ENCODE data around the gene GDF7. TPM values are rescaled to one million over a fixed set of nuclear protein-coding genes. Genes with fewer than 3 reads are reported as not detected.

GDF7 gene
- total and polyA plus RNA-seq, 4 donors: 0.89 to 7.2 (median 3.3) TPM

DNA sequence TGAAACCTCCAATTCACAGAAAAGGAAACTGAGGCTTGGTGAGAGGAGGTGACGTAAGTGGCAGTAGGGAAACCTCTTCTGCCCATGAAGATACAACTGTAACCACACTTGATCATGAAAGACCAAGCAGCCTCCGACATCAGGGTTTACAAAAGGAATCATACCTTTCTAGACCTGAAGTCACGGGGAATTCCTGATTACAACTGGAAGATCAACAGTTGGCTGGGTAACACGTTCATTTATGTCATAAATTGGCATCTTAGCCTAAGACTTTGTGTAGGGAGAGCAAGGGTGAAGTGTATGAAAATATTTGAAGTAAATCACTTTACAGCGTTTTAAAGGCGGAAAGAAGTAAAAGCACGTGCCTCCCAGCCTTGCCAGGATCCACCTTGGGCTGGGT, 17.0 kb upstream of the GDF7 start:
- no peak for DNase-seq (ENCODE audit: low spot score)
- Histone ChIP-seq H3K9me3 (ENCODE audit: control insufficient read depth in 4 of 4, low read length in 3 of 4) (no peaks in the 10 kb centered on the region), H3K27ac (ENCODE audit: low read depth in 1 of 2, low read length in 2 of 2) (no peak overlapping the region), H3K9ac (ENCODE audit: low read depth in 1 of 2, low read length in 2 of 2) (no peak overlapping the region), H3K36me3 (ENCODE audit: control insufficient read depth in 4 of 4, insufficient read depth in 3 of 4, low read depth in 1 of 4, low read length in 3 of 4) (peaks cover 0 to 1% (median 0%) of the 10 kb centered on the region in 4 donors), H3K4me1 (ENCODE audit: control insufficient read depth in 4 of 4, insufficient read depth in 4 of 4, low read length in 3 of 4) (peaks cover 9 to 36% (median 27%) of the 10 kb centered on the region in 4 donors), H3K27me3 (ENCODE audit: control insufficient read depth in 4 of 4, insufficient read depth in 4 of 4, low read length in 3 of 4) (no peaks in the 10 kb centered on the region), H3K4me3 (ENCODE audit: low read depth in 1 of 3, low read length in 3 of 3) (peak overlapping the region in 2 of 3 donors; percentile 64 to 75)
- 68% methylated on average over 7 of the region's 7 CpGs for WGBS
- TF ChIP-seq NR2F2 (IDR thresholded peaks at IDR 0.05) (no peak), RAD21 (IDR thresholded peaks at IDR 0.05) (no peak), RXRA (IDR thresholded peaks at IDR 0.05) (no peak), FOXA1 (IDR thresholded peaks at IDR 0.05) (no peak), FOXA2 (IDR thresholded peaks at IDR 0.05) (no peak), GABPA (IDR thresholded peaks at IDR 0.05 in 1 of 2, conservative IDR thresholded peaks at IDR 0.05 in 1 of 2) (no peak), SP1 (IDR thresholded peaks at IDR 0.05) (no peak), EGR1 (IDR thresholded peaks at IDR 0.05; ENCODE audit: low read depth in 2 of 2) (no peak), JUND (IDR thresholded peaks at IDR 0.05) (no peak)
- TF ChIP-seq, protein P1, sequence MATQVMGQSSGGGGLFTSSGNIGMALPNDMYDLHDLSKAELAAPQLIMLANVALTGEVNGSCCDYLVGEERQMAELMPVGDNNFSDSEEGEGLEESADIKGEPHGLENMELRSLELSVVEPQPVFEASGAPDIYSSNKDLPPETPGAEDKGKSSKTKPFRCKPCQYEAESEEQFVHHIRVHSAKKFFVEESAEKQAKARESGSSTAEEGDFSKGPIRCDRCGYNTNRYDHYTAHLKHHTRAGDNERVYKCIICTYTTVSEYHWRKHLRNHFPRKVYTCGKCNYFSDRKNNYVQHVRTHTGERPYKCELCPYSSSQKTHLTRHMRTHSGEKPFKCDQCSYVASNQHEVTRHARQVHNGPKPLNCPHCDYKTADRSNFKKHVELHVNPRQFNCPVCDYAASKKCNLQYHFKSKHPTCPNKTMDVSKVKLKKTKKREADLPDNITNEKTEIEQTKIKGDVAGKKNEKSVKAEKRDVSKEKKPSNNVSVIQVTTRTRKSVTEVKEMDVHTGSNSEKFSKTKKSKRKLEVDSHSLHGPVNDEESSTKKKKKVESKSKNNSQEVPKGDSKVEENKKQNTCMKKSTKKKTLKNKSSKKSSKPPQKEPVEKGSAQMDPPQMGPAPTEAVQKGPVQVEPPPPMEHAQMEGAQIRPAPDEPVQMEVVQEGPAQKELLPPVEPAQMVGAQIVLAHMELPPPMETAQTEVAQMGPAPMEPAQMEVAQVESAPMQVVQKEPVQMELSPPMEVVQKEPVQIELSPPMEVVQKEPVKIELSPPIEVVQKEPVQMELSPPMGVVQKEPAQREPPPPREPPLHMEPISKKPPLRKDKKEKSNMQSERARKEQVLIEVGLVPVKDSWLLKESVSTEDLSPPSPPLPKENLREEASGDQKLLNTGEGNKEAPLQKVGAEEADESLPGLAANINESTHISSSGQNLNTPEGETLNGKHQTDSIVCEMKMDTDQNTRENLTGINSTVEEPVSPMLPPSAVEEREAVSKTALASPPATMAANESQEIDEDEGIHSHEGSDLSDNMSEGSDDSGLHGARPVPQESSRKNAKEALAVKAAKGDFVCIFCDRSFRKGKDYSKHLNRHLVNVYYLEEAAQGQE (IDR thresholded peaks at IDR 0.05): no peak
- TF ChIP-seq, protein P2, sequence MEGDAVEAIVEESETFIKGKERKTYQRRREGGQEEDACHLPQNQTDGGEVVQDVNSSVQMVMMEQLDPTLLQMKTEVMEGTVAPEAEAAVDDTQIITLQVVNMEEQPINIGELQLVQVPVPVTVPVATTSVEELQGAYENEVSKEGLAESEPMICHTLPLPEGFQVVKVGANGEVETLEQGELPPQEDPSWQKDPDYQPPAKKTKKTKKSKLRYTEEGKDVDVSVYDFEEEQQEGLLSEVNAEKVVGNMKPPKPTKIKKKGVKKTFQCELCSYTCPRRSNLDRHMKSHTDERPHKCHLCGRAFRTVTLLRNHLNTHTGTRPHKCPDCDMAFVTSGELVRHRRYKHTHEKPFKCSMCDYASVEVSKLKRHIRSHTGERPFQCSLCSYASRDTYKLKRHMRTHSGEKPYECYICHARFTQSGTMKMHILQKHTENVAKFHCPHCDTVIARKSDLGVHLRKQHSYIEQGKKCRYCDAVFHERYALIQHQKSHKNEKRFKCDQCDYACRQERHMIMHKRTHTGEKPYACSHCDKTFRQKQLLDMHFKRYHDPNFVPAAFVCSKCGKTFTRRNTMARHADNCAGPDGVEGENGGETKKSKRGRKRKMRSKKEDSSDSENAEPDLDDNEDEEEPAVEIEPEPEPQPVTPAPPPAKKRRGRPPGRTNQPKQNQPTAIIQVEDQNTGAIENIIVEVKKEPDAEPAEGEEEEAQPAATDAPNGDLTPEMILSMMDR (IDR thresholded peaks at IDR 0.05; ENCODE audit: low read depth, low read length, missing input control): no peak

DNA sequence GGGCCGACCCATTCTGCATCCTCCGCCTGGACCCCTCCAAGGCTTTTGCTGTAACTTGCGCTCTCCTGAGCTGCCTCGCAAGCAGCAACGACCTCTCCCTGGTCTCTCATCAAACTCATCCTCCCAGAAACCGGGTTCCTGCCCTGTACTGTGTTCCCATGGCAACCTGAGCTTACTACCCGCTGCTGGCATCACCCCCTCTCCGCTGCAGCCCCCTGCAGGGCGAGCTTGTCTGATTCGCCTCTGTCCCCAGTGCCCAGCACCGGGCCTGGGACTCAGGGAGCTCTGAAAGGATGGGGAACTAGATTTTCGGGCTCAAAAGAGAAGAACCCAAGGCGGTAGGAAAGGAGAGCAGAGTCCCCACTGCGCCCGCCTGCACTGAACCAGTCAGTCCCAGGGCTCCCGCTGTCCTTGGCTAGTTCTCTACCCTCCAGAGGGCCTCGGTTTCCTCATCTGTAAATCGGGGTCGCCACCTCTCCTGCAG, 16.5 kb upstream of the GDF7 start:
- TF ChIP-seq RAD21 (IDR thresholded peaks at IDR 0.05): no peak
- TF ChIP-seq, protein P3, sequence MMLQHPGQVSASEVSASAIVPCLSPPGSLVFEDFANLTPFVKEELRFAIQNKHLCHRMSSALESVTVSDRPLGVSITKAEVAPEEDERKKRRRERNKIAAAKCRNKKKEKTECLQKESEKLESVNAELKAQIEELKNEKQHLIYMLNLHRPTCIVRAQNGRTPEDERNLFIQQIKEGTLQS (IDR thresholded peaks at IDR 0.05): no peak
- no peak for TF ChIP-seq YY1 (IDR thresholded peaks at IDR 0.05)
- TF ChIP-seq, protein P2 (IDR thresholded peaks at IDR 0.05; ENCODE audit: low read depth, low read length, missing input control): no peak
- TF ChIP-seq RXRA (IDR thresholded peaks at IDR 0.05): no peak
- TF ChIP-seq HNF4G (IDR thresholded peaks at IDR 0.05): no peak
- TF ChIP-seq FOXA2 (IDR thresholded peaks at IDR 0.05): no peak
- no peak for TF ChIP-seq JUND (IDR thresholded peaks at IDR 0.05)
- DNase-seq (ENCODE audit: low spot score): peak; percentile 46
- Histone ChIP-seq H3K9me3 (ENCODE audit: control insufficient read depth in 4 of 4, low read length in 3 of 4) (no peaks in the 10 kb centered on the region), H3K4me3 (ENCODE audit: low read depth in 1 of 3, low read length in 3 of 3) (peak overlapping the region; percentile 64 to 75 (median 75)), H3K27me3 (ENCODE audit: control insufficient read depth in 4 of 4, insufficient read depth in 4 of 4, low read length in 3 of 4) (no peaks in the 10 kb centered on the region), H3K36me3 (ENCODE audit: control insufficient read depth in 4 of 4, insufficient read depth in 3 of 4, low read depth in 1 of 4, low read length in 3 of 4) (no peaks in the 10 kb centered on the region), H3K9ac (ENCODE audit: low read depth in 1 of 2, low read length in 2 of 2) (peak overlapping the region; percentile 46 to 84), H3K27ac (ENCODE audit: low read depth in 1 of 2, low read length in 2 of 2) (peak overlapping the region; percentile 58 to 84), H3K4me1 (ENCODE audit: control insufficient read depth in 4 of 4, insufficient read depth in 4 of 4, low read length in 3 of 4) (peaks cover 9 to 36% (median 27%) of the 10 kb centered on the region in 4 donors)
- 13% methylated on average over 19 of the region's 19 CpGs for WGBS
